Activated CD8-positive, alpha-beta memory T cell treated with anti-CD3 and anti-CD28 coated beads for 4 hours (primary cell): Measurements from ENCODE around the gene IGF1R.
A peak's percentile ranks its signal among the peaks of the same experiment; 100 is the strongest.

ENCODE experiments used
- DNase-seq, 2 donors: peaks; one replicate each; pipeline ENCODE4 v3.0.0-alpha.2; 2020; ENCODE audit warnings: low read depth in 2 of 2

IGF1R gene

DNA sequence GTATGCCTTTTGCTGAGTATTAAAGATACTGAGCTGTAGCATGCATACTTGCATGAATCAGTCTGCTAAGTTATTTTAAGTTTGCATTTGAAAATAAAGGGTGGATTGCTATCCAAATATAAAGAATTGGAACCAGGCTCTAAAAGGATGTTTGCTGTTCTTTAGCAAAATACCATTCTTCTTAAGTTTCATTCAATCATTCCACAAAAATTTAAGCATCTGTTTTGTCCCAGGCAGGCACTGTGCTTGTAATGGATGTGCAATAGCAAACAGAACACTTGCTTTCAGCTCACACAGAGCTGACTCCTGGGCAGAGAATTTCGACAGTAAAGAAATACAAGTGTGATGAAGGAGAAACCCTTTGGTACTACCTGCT, 208.2 kb downstream of the IGF1R start:
- DNase-seq, result no peak

DNA sequence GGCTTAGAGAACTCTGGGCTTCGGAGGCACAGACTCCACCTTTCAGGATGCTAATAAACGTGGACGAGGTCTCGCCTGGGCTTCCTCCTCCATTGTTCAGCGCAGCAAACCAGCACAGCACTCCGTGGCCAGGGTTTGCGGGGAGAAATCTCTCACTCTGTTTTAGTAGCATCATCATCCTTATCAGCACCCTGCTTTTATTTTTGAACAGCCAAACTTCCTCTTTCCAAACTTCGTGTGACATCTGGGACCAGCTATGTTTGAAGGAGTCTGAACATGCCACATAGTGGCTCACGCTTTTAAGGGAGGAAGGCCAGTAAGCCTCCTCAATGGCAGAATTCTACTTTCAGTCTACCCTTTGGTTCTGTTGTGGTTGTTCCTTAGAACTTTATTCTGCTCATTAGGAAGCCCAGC, 210.3 kb downstream of the IGF1R start:
- DNase-seq, result no peak

DNA sequence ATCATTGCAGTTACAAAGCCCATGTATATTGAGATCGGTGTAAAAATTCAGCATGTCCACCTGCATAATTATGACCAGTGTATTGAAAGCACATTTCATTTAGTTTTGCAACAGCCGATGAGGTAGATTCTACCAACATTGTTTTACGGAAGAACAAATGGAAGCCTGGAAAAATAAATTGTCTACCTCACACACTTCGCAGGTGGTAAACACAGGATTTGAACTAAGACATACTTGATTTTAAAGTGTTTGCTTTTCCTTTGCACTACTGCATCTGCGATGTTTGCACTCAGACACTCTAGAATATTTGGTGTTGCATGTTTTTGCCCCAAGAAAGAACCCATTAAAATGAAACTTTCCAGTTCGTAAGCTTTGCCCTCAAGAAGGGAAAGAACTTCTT, 210.8 kb downstream of the IGF1R start:
- DNase-seq, result no peak

- no peak for DNase-seq
Observed at GRCh38 chr15:98860281-98861041, 212.1 kb downstream of the IGF1R start.

- DNase-seq, result no peak
Observed at GRCh38 chr15:98861188-98861587, 212.8 kb downstream of the IGF1R start.

DNA sequence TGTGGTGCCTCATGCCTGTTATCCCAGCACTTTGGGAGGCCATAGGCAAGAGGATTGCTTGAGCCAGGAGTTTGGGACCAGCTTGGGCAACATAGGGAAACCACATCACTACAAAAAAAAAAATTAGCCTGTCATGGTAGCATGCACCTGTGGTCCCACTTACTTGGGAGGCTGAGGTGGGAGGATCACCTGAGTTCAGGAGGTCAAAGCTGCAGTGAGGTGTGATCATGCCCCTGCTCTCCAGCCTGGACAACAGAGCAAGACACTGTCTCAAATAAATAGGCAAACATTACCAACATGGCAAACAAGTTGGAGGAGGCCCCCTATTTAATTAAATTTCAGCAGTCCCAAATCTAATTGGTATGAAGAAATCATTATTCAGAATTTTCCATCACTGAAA, 215.6 kb downstream of the IGF1R start:
- no peak for DNase-seq

DNA sequence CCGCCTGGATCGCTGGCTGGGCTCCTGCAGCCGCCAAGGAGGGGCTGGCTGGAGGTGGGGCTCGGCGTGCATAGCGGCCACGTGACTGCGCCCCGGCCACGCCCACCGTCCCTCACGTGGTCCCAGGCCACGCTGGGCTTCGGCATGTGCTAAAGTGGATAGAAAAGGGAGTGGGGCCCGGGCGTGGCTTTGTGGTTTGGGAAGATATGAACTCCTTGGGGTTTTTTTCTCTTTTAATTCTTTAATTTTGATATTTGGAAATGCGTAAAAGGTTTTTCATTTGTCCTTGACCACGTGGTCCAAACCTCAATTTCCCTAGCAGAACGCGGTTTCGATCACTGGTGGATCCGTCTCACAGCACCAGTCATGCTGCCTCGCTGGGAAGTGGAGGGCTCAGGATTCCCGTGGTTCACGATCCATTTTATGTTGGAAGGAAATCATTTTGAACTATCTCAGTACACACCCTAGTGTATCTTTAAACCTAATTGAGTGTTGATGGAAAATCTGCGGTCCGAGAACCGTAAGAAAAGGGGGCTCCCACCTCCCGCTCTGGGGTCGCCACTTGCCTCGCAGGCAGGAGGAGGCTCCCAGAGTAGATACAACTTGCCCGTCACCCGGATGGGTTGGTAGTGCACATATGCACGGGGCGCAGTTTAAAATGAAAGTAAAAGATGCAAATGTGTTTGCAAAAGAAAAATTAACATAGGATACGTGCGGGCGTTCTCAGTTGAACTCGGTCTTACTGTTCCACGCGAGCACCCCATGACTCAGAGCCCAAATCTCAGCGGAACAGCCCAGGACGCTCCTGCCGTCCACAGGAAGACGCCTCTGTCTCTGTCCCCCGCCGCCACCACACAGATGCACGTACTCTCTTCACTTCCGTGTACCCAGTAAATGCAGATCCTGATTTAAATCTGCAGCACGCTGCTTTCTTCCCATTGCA, 217.3 kb downstream of the IGF1R start:
- peak; percentile 52 to 60 for DNase-seq

DNA sequence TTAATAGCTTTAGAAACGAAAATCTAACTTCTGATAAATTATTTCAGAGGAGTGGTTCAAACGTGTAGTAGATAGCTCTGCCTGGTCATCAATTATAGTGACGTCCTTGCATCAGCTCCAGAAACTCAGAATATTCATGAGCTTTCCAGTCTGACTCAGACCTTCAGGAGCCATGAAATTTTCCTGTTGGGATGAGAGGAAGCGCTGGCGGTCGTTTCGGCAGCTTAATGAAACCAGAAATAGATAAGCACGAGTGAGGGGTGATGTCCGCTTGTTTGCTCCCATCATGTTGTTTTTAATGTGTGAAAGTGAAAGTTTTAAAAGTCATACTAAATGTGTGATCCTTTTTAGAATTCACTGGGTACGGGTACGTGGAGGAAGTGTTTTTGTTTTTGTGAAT, 218.2 kb downstream of the IGF1R start:
- DNase-seq, result no peak

DNA sequence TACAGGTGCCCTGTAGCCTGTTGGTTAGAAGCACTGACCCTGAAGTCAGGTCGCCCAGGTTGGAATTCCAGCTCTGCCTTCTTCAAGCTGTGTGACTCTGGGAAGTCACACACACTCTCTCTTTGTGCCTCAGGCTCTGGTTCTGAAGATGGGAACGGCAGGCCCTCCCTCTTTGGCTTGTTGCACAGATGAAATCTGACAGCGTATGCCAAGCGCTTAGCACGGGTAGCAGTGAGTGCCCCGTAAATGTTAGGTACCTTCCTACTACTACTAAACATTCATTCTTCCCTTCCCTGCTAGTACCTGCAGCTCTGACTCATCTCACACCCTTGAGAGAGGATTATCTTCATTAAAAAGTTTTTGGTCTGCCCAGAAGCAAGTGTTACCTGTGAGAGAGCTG, 220.2 kb downstream of the IGF1R start:
- DNase-seq, result no peak

- no peak for DNase-seq
Observed at GRCh38 chr15:98870788-98871187, 222.4 kb downstream of the IGF1R start.

GRCh38 chr15:98872774-98873173, 224.4 kb downstream of the IGF1R start:
- DNase-seq, result no peak

DNA sequence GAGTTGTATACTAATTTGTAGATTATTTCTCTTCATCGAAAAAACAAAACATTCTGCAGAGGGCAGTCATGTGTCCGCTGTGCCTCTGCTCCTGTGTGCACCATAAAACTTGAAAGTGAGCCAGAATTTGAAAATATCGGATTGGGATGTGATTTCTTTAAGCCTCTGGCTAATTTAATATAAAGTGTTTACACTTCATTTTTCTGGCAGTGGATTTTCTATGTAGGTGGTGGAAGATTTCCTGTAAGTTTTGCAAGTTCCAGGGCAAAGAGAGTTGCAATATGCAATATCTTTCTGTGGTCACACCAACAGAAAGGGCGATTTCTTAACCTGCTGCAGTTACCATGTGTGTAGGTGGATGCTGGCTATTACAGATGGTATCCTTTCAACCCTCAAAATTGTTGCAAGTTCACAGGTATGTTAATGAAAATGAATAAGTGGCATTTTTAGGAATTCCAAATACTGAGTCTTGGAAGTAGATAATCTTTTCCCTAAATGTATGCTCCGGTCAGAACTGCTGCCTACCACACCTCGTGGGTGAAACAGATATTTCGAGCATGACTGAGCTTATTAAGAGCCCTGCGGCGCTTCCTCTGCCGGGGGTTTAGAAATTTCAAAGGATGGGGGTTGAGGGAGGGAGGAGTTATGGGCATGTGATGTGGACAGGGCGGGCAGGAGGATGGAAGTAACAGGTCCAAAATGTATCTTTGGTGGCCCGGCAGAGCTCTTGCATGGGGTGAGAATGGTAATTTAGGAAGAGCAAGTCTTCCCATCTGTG, 225.3 kb downstream of the IGF1R start:
- DNase-seq, result no peak

GRCh38 chr15:98874370-98874769, 226.0 kb downstream of the IGF1R start:
- DNase-seq, result no peak

- no peak for DNase-seq
Observed at GRCh38 chr15:98874773-98875172, 226.4 kb downstream of the IGF1R start.

DNA sequence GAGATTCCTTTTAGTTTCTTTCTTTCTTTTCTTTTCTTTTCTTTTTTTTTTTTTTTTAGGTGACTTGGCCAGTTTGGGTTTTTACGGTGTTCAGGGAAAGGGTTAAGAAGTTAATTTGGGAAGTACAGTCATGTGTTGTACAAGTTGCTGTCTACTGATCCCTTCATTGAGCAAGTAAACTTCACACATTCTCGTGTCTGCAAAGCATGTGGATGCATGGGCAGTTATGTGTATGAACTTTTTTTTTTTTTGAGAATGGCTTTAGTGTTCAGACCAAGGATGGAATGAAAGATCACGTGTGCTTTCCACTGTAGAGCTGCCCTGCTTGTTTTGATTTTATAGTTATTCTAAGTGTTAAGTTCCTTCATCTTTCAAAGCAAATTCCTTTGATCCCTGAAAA, 227.0 kb downstream of the IGF1R start:
- DNase-seq, result no peak

GRCh38 chr15:98876451-98877369, 228.4 kb downstream of the IGF1R start:
- no peak for DNase-seq

- no peak for DNase-seq
Observed at GRCh38 chr15:98878172-98878571, 229.8 kb downstream of the IGF1R start.

GRCh38 chr15:98878862-98879261, 230.5 kb downstream of the IGF1R start:
- no peak for DNase-seq

DNA sequence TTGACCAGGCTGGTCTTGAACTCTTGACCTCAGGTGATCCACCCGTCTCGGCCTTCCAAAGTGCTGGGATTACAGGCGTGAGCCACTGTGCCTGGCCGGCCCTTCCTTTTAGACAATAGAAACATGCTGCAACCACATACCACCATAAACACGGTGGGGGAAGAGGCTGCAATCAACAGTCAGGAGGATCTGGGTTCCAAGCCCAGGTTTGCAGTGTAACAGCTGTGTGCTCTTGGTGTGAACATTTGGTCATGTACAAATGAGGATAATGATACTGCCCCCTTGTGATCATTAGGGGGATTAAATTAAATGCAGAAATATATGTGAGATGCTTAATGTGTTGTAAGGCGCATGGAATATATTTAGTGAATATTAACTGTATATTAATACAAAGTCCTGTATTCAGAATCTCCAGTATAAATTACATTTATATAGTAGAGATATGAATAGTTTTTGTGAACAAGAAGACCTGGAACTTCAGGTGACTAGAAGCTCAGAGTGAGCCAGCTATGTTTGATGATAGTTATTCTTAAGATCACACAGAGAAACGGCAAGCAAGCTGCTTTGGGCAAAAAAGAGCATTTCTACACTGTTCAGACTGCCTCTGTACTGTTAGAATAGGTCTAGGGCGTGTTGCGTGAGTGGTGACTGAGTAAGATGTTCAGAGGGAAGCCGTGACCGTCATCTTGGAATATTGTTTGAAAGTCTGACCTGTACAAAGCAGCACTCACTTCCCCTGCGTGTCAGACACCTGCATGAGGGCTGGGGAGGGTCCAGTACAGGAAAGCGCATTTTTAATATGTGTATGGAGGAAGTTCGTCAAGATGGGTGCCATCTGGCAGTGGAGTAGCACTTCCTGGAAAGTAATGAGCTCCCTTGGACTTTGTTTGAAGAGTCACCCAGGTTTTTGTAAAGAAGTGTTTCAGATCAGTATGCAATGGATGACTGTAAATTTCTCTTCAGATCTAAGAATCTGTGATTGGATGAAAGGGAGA, 233.5 kb downstream of the IGF1R start:
- no peak for DNase-seq

- no peak for DNase-seq
Observed at GRCh38 chr15:98883478-98883877, 235.1 kb downstream of the IGF1R start.
